SIG-M5 (cell line): ENCODE results near the gene RETREG3.
"Not testable (repeated sequence)": the region's sequence is repeated elsewhere in the genome, so short reads cannot be mapped to it uniquely, and the experiment has no call there.

Experiments
- DNase-seq: peaks from one replicate; lab custom pipeline; 2025; lab: John Stamatoyannopoulos, UW

RETREG3 gene, protein sequence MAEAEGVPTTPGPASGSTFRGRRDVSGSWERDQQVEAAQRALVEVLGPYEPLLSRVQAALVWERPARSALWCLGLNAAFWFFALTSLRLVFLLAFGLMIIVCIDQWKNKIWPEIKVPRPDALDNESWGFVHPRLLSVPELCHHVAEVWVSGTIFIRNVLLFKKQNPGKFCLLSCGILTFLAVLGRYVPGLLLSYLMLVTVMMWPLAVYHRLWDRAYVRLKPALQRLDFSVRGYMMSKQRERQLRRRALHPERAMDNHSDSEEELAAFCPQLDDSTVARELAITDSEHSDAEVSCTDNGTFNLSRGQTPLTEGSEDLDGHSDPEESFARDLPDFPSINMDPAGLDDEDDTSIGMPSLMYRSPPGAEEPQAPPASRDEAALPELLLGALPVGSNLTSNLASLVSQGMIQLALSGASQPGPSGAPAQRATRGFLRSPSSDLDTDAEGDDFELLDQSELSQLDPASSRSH

DNA sequence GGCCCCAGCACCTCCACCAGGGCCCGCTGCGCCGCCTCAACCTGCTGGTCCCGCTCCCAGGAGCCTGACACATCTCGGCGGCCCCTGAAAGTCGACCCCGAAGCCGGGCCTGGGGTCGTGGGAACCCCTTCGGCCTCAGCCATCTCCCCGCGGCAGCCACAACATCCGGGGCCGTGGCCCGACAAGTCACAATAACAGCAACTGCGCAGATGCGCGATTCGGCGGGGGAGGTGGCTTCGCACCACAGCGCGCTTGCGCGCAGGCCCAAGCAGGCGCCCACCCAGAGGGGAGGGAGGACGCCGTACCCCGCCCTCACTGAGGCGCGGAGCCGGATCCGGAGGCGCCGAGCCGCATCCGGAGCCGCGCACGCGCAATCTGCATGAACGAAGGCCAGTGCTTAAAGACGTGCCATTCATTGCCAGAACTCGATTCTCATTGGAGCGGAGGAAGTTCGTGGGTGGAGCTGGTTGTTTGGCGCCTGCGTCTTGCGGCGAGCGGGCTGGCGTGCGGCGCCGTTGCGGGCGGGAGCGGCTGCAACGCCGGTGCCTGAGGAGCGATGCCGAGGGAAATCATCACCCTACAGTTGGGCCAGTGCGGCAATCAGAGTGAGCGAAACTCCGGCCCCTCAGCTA lies at the start of gene RETREG3, which contains the start of gene TUBG1:
Gene RETREG3 (minus strand): TSS at position 193 of the 632 bp plus-strand sequence. CDS start 50 bp downstream, at position 143.
Gene TUBG1 (plus strand): TSS at position 502 of the 632 bp plus-strand sequence. CDS start 55 bp downstream, at position 557.
- DNase-seq = peak; percentile 99

DNA sequence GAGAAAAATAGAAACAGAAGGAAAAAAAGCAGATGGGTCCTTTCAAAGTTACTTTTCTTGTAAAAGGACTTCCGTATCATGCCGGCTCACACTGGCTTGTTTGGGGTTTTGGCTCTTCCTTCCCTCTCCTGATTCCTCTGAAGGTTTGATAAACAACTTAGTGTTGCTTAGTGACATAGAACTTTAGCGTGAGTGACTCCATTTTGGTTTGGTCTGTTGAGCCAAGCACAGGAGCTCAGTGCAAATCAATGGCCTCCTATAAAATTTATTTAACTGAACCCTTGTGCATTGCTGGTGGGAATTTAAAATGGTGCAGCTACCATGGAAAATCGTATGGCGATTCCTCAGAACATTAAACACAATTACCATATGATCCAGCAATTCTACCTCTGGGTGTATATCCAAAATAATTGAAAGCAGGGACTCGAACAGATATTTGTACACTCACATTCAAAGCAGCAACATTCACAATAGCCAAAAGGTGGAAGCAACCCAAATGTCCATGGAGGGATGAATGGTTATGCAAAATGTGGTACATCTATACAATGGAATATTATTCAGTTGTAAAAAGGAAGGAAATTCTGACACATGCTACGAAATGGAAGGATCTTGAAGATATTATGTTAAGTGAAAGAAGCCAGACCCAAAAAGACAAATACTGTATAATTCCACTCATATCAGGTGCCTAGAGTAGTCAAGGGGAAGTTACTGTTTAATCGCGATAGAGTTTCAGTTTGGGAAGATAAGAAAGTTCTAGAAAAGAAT lies 48.8 kb upstream of the RETREG3 start:
- DNase-seq = no peak

DNA sequence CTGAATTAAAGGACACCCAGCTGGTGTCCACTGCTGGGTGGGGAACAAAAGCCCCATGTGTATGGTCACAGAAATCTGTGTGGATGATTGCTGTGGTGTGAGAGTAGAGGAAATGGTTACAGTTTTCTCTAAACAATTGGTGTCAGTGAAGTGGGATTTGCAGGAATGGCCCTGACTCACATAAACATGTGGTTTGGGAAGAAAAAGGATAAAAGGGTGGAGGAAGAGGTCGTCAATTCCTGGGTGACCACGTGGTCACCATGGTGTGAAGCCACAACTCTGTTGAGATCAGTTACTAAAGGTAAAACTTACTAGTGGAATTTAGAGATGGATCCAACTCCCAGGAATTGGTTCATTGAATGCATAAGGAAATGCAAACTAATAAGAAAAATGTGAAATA lies 46.4 kb upstream of the RETREG3 start:
- no peak for DNase-seq

DNA sequence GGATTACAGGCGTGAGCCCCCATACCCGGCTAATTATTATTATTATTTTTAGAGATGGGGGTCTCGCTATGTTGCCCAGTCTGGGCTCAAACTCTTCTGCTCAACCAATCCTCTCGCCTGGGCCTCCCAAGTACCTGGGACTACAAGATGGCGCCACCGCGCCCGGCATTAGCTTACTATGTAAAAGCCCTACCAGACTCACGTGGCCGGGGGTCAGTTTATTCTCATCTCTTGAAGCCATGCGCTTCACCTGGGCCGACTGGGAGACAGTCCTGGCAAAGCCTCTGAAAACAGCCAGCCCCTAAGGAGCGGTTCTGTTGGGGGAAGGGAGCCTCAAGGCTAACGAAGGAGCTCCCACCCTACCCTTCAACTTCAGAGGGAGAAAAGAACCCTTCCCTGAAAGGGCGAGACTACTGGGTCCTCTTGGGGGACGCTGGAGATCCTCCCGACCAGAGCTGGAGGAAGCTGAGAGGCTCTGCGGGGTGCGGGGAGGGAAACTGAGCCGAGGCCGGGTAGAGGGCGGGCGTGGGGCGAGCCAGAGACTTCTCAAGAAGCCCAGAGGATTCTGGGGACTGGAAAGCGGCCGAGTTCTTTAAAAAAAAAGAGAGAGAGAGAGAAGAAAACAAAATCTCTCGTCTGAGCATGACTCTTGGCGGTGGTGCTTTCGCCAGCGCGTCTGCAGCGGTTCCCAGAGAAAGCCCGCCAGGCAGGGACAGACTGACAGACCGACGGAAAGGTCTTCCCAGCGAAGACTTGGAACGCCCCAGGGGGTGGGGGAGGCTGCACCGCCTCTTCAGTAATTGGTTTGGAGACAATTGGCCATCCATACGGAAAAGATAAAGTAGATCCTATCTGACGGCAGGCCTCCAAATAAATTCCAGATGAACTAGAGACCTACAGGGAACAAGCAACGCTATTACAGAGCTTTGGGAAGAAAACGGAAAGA lies 44.3 kb upstream of the RETREG3 start:
- no peak for DNase-seq

DNA sequence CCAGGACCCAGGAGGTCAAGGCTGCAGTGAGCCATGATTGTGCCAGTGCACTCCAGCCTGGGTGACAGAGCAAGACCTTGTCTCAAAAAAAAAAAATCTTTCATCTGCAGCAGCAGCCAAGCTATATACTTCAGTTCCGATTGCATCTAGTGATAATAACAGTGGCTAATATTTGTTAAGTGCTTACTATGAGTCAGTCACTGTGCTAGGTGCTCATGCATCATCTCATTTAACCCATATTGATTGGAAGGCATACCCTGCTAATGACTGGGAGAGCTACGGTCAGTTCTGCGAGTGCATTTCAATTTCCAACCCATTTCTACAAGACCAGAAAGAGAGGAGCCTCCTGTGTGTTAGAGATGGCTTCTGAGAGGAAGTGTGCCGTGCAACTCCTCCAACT lies 42.2 kb upstream of the RETREG3 start:
- no peak for DNase-seq

DNA sequence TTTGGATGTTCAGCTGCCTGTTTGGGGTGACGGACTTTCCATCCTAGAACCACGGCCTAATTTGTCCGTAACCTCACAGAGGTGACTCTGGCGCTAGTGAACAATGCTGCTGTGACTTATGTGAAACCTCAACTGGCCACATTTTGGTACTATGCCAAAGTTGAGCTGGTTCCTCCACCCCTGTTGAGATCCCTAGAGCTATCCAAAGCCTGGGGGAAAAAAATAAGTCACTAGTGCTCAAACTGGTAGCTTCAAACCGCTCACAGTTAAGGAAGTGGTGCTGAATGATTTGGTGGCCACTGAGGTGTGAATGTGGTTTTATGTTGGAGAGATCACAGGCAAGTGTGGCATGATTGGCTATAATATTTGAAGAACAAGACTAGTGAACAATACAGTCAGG lies 38.6 kb upstream of the RETREG3 start:
- DNase-seq = no peak

DNA sequence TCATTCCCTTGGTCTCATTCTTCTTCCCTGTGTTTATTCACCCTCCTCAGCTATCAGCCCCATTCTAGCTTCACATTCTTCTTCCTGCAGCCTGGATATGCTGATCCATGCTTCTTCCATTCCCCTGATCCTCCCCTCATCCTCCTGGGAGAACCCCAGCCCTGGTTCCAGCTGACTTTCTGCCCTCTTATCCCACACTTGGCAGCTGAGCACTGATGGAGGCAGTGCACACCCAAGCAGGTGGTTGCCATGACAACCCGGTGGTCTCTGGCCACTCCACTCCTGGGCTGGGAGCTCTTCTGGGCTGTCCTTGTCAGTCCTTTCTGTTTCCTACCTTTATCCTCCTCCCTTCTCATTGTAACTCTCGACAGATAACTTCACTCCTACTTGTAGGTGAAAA lies 33.2 kb upstream of the RETREG3 start:
- no peak for DNase-seq

DNA sequence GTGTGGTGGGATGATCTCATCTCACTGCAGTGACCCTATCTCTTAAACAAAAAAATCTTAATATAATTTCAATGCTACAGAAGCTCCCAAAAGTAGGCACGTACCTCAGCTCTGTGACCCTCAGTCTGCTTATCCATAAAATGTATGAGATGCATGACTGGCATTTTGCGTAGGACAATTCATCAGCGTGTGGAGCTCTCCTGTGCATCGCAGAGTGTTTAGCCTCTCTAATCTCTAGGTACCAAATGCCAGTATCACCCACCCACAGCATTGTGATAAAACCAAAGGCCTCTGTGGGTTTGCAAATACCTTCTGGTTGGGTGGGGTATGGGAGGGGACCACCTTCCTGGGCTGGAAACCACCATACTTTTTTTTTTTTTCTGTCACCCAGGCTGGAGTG lies 30.9 kb upstream of the RETREG3 start:
- DNase-seq = no peak

DNA sequence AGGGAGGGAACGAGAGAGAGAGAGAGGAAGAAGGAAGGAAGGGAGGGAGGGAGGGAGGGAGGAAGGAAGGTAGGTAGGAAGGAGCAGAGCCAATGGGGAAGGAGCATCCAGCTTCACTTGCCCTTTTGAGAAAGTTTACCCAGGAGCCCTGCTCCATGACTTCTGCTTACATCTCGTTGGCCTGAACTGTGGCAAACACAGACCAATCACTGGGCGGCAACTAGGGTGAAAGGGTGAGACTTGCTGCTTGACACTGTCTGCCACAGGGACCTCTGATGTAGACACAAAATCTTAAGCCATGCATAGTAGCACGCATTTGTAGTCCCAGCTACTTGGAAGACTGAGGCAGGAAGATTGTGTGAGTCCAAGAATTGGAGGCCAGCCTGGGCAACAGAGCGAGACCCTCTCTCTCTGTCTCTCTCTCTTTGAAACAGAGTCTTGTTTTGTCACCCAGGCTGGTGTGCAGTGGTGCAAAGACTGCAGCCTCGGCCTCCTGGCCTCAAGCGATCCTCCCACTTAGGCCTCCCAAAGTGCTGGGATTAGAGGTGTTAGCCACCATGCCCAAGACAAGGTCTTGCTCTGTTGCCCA lies 30.4 kb upstream of the RETREG3 start:
- DNase-seq = no peak

DNA sequence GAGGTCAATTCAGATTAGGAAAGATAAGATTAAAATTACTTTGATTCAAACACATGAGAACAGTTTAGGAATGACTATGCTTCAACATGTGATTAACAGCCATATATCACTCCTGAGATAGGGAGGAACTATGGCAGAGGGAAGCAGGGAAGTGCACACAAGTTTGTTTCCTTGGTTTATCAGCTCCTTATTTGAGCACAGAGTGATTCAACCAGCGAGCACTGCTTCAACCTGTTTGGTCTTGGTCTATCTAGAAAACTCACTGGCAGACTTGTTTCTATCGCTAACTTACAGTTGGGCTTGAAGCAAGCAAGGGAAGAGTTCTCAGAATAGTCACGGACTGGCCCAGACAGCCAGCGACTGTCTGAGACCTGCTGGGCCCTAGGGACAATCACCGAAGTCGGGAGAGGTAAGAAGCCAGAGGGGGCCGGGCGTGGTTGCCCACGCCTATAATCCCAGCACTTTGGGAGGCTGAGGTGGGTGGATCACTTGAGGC lies 23.8 kb upstream of the RETREG3 start:
- DNase-seq = no peak

DNA sequence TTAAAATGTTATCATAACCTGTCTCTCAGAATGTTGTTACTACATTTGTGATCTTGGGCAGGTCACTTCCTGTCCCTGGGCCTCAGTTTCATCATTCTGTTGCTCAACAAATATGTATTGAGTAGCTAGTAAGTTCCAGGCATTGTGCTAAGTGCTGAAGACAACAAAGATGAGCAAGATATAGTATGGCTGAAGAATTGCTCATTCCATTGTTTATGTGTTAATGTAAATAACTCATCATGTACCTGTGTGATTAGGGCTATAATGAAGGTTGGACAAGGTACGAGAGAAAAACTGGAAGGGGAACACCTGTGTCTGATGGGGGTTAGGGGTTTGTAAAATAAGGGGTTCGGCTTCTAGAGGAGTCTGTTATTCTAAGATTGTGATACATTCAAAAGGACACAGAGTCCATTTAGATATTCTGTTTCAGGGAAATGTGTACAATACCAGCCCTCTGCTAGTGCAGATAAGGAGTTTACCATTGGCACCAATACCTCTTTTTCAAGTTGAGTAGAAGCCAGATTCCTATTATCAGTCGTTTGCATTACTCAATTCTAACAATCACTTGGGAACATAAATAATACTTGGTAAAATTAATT lies 20.3 kb upstream of the RETREG3 start:
- no peak for DNase-seq

DNA sequence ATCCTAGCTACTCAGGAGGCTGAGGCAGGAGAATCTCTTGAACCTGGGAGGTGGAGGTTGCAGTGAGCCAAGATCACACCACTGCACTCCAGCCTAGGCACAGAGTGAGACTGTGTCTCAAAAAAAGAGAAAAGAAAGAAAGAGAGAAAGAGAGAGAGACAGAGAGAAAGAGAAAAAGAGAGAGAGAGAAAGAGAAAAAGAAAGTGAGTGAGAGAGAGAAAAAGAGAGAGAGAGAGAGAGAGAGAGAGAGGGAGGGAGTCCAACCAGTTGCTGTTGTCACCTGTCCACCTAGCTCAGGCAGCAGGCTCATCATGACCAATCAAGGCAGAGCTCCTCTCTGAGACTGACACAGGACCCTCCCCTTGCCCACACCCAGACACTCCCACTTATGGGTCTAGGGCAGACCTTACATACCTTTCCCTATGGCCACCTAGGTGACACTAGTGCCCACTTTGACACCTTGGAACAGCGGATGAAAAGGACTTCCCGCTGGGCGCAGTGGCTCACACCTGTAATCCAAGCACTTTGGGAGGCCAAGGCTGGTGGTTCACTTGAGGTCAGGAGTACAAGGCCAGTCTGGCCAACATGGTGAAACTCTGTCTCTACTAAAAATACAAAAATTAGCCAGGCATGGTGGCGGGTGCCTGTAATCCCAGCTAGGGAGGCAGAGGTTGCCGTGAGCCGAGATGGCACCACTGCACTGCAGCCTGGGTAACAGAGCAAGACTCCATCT lies 18.0 kb upstream of the RETREG3 start:
- not testable (repeated sequence) for DNase-seq

DNA sequence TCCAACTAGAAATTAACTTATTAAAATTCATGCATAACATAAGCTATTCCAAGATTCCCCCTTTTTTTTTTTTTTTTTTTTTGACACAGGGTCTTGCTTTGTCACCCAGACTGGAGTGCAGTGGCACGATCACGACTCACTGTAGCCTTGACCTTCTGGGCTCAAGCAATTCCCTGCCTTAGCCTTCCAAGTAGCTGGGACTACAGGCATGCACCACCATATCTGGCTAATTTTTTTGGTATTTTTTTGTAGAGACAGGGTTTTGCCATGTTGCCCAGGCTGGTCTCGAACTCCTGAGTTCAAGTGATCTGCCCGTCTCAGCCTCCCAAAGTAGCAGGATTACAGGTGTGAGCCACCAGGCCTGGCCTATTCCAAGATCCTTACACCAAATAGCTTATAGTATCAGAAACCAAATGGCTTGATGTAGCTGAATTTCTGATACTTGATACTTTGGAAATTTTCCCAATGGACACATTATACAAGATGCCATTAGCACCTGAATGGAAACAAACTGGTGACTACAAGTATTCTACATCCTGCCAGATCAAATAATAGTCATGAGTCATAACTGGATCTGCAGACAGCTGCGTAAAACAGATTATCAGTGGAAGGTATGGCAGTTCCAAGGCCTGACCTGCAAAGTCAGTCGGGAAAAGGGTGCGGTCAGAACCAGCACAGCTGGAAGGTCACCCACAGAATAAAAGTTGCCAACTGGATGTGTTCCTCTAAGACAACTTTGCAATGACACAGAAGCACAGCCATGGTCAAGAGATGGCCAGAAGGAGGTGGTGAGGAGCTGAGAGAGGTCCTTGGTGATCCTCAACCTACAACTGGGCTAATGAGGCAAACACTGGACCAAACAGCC lies 14.8 kb upstream of the RETREG3 start:
- no peak for DNase-seq

DNA sequence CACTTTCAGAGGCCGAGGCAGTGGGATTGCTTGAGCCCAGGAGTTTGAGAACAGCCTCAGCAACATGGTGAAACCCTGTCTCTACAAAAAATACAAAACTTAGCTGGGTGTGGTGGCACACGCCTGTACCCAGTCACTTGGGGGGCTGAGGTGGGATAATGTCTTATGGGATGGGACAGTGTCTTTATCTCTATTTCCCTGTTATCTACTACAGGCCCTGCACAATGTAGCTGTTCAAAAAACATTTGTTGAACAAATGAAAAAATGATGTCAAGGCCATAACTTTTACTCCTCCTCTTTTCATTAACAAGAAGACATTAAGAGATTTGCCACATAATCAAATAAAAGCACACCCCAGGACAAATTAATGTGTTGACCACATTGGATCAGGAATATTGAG lies 14.1 kb upstream of the RETREG3 start:
- DNase-seq = no peak

DNA sequence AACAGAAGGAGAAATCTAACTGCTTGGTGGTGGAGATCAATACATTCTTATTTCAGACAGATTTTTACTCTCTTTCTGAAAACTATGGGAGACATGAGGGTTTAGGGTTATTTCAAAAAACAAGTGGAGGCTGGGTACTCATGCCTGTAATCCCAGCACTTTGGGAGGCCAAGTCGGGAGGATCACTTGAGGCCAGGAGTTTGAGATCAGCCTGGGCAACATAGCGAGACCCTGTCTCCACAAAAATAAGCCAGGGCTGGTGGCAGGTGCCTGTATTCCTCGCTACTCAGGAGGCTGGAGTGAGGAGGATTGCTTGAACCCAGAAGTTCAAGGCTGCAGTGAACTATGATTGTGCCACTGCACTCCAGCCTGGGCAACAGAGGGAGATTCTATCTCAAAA lies 12.8 kb upstream of the RETREG3 start:
- DNase-seq = not testable (repeated sequence)

DNA sequence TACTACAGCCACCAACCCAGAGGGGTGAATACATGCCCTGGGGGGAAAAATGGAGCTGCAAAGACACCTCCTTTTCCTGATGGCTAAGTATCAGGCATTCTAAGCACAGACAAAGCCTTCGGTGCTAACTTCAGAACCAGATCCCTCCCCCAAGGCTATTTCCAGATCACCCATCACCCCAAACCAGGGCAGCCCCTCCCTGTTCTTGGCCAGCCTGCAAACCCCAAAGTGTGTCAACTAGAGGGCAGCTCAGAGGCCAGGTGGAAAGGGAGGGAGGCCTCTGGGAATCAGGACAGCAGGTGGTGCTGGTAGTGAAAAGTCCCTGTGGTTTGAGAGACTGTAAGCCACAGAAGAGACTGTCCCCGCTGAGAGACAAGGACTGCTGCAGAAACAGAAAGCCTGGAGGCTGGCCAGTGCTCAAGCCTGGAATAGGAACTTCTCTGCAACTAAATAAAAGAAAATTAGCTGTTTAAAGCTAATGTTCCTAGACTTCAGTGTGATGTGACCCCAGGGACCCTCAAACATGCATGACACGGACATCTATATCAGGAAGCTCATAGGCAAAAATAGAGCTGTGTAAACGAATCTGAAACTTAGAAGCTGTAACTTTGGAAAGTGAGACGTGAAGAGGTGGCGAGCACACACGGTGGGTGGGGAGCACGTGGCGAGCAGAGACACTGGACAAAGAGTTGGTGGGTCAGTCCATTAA lies 9.4 kb upstream of the RETREG3 start:
- no peak for DNase-seq

DNA sequence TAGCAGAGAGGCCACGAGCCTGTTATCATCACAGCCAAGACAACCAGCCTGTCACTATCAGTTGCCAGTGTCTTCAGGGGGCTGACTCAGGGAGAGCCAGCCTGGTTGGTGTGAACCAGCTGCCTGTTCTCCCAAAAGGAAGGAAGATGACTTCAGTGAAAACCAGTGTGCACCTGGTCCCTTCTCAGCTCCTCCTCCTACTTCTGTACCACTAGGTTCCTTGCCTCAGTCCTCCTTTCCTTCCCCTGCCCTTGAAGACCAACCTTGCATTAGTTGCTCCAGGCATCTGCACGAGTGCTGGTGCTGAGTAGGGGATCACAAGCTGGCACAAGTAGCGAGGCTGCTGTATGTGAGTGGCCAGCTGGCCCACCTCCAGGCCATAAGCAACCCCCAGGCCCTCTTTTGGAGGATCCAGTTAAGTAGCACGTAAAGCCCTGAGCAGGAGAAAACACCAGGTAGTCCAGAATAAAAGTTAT lies 8.8 kb upstream of the RETREG3 start:
- DNase-seq = no peak

DNA sequence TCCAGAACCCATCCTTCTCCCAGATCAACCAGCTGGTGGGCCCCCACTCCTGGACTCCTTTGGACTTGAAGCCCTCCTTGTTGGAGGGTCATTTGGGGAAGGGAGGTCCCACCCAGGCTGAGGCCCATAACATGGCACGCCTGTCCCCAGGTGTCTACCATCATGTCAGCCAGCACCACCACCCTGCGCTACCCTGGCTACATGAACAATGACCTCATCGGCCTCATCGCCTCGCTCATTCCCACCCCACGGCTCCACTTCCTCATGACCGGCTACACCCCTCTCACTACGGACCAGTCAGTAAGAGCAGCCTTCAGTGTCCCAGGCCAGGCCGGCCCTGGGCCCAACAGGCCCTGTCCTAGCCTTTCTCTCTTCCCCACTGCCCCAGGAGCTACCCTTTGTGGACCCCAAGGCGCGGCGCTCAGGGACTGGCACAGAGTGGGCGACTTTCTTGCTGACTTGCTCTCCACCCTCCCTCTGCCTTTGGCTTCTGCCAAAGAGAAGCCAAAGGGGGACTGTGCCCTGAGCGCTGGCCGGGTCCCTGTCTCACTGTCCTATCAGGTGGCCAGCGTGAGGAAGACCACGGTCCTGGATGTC lies 4.6 kb upstream of the RETREG3 start:
- no peak for DNase-seq
